HT-29 (cell line): ENCODE measurements around the gene SLC17A9. TPM values are rescaled to one million over a fixed set of nuclear protein-coding genes. Genes with fewer than 3 reads are reported as not detected.

Experiments used
- DNase-seq: peaks from one replicate; pipeline ENCODE4 v3.0.0-alpha.2; 2015; ENCODE audit warnings: low spot score
- total RNA-seq: library from RNA; depleted of rRNA; stranded (reverse); fragments of >200 nt; shearing (Covaris generic); gene quantifications from 2 replicates; pipeline ENCODE4 v1.2.3, GENCODE V29; 2014

SLC17A9 gene
- total RNA-seq, 1 experiment from 2014 or later, result 127 TPM

GRCh38 chr20:62920039-62920645, 32.4 kb upstream of the SLC17A9 start:
- DNase-seq, result no peak

DNA sequence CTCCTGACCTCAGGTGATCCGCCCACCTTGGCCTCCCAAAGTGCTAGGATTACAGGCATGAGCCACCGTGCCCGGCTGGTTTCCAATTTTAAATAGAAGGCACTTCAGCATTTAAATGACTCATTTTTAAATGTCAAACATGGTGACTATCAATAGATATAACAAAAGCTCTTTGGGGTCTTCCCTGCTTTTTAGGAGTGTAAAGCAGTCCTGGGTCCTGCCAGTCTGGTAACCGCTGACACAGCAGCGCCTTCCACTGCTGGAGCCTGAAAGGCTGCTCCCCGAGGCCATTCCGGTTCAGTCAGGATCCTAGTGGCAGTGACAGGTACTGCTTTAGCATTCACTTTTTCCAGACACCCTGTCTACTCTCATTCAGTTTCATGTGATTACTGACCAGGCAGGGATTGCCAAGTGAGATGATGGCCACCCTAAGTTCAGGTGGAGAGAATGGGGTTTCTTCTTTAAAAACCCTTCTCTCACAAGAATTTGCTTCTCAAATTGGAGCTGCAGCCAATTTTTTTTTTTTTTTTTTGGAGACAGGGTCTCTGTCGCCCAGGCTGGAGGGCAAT, 31.3 kb upstream of the SLC17A9 start:
- DNase-seq, result peak; percentile 86

DNA sequence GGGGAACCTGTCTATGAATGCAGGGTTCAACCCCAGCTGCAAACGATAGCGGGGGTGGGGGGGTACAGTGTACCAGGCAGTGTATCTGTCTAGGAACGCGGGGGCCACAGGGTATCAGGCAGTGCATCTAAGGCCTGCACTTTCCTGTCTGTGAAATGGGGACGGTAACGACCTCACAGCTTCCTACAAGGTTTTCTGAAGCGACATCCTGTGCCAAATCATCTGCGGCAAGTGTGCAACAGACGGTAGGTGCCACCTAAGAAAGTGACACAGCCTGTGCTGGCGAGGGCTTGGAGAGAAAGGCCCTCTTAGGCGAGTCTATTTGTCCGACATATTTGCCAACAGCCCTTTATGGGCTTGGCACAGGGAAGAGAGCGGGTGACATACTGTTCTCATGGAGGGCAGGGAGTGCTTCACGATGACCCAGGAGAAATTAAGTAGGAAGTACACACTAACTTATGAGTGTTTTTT, 30.0 kb upstream of the SLC17A9 start:
- no peak for DNase-seq

GRCh38 chr20:62923059-62923668, 29.3 kb upstream of the SLC17A9 start:
- DNase-seq, result peak; percentile 78

GRCh38 chr20:62923669-62924441, 28.7 kb upstream of the SLC17A9 start:
- peak; percentile 42 for DNase-seq

DNA sequence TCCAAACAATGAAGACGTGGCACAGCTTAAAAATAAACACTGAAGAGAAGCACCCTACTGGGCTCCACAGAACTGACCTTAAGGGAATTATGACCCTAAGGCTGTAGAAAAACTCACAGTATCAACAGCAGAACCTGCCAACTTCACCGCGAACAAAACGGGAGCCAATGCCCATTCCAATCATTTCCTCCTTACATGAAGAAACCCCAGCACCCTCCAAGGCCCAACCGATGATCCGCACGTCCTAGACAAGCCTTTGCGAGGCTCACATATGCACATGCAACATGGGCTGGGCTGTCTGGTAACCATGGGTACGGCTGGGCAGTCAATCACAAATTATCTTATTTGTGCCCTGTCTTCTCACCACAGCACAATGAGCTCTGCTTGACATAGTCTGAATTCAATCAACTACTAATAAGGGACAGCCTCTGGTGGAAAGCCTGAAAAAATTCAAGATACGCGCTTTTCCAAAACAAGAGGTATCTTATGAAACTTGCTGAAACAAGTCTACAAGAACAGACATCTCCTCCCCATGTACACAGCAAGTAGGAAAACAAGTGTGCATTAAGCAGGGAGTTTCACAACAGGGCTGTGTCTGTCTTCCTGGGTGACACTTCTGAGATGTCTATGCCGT, 27.9 kb upstream of the SLC17A9 start:
- DNase-seq, result peak; percentile 71

GRCh38 chr20:62925076-62925419, 27.5 kb upstream of the SLC17A9 start:
- peak; percentile 75 for DNase-seq

GRCh38 chr20:62925420-62926228, 26.9 kb upstream of the SLC17A9 start:
- no peak for DNase-seq

DNA sequence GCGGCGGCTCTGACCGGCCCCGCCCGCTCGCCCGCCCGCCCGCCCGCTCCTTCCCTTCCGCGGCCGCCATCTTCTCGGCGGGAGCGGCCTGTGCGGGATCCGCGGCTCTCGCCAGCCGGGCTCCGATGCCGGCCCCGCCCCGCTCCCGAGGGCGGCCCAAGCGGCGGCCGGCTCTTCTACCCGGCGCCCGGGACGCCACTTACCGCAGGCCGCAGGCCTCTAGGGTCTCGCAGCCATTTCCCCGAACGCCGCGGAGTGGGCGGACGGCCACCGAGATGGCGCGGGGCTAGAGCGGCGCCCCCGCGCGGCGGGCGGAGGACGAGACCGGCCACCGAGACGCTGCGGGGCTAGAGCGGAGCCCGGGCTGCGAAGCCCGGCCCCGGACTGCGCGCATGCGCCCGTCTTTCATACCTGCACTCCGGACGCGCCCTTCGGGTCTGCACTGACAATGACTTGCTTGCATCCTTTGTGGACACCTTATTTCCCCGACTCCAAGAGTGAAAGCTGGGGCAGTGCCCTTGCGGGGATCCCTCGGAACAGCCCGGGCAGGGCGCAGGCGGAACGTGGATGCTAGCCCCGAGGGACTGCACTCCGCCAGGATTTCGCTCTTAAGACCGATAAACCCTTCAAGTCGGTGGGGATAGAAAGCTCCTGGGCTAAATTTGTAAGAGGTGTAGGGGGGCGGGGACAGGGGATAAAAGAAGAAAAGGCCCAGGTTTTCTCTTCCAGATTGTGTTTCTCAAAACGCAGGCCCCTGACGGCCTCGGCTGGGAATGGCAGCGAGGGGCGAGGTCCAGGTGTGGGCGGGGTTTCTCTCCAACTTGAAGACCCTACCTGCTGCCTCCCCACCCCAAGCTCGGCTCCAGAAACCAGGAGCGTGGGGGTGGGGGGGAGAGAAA, 26.0 kb upstream of the SLC17A9 start, which contains the start of gene DIDO1:
Gene DIDO1, minus strand, starts transcription at position 277 of the 899 bp plus-strand sequence.
- peak; percentile 96 for DNase-seq

DNA sequence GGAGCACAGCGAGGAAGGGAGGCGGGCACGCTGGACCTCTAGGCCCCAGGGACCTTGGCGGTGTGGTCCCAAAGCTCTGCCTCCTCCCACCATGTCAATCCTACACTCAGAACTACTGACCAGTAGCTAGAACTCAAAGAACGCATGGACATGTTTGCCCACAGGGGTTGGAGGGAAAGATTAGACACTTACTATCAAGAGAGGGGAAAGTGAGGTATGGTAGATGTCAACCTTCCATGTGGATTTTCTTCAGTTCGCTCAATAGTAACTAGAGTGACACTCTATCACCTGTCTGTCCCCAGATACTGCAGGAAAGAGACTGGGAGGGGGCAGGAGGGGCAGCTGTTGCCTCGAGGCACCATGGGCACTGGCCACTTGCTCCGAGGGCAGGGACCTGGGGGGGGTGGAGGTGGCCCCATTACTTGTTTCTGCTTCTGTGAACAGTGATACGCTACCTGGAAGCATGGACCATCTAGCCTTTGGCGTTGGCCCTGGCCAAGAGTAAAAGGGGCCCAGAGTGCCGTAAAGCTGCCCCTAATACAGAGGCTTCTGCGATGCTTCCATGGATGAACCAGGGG, 25.3 kb upstream of the SLC17A9 start:
- no peak for DNase-seq

DNA sequence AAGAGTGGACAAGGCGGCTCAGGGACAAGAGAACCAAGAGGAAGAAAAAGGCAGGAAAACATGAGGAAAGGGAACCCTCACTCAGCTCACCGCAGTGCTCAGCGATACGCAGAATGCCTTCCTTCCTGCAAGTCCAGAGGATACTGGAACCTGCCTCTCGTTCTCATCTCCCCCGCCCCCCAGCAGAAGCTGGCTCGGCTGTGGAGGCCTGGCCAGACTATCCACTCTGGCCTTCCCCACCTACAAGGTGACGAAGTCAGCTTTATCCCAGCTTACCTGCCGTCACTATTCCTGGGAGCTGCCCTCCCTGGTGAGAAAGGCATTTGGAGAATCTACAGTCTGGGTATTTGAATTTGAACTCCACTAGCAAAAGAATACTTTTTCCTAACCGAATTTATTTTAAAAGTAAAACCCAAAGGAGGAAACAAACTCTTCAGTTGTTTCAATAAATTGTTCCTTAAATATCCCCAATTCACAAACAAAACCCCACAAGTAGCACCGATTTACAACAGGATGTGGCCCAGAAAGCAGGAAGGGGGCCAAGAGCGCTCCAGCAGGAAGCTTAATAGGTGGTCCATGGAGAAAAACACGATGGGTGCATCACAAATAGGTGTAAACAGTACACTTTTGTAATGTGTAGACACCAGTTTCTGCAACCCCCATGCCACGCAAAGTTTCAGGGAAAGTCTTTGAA, 24.1 kb upstream of the SLC17A9 start:
- no peak for DNase-seq

DNA sequence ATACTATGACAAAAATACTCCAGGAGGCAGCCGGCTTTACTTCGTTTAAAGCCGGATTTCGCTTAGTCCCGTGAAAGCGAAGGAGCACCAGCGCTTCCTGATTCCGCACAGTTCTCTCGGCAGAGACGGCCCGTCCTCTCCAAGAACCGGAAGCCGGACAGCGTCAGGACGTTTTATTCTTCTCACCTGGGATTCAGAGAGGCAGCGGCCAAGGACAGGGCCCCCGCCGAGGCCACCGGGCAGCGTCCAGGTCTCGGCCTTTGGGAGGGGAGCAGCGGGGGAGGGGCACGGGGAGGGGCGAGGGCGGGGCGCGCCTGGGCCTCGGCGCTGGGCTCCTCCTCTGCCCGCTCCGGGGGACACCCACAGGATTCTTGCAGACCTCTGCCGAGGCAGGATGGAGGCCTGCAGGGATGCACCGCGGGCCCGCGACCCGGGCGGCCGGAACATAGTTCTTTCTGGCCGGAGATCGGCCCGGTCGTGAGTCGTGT, 23.4 kb upstream of the SLC17A9 start:
- DNase-seq, result peak; percentile 85

GRCh38 chr20:62931464-62931863, 21.0 kb upstream of the SLC17A9 start:
- DNase-seq, result no peak

- DNase-seq, result no peak
Observed at GRCh38 chr20:62933966-62934365, 18.5 kb upstream of the SLC17A9 start.

DNA sequence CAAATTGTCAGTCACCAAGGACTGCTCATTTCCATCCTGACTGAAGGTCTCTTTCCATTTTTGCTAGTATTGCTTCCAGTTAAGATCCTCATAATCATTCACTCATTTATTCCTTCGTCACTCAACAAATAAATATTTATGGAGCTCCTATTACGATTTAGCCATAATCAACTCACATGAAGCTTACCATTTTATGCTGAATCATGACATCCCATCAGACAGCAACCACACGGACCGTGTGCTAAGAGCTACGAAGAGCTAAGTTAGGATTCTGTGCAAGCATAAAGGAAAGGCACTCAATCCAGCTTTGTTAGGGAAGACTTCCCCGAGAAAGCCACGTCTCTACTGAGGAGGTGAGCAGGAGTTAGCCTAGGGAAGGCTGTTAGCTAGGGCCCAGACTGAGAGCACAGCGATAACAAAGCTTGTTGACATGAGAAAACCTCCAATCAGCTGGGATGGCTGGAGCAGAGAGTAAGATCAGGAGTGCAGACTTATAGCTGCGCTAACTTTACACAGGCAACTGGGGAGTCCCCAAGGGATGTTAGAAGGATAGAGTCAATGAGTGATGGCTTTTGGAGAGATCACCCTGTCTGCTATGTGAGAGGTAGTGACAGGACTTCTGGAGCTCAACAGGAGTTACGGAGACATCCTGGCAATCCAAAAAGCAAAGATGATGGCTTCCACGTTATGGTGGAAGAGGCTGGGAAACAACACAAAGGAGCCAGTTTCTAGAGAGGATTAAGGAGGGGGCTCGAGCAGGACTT, 17.1 kb upstream of the SLC17A9 start:
- no peak for DNase-seq

- DNase-seq, result no peak
Observed at GRCh38 chr20:62935968-62936585, 16.4 kb upstream of the SLC17A9 start.

- peak; percentile 99 for DNase-seq
Observed at GRCh38 chr20:62937268-62938104, 15.0 kb upstream of the SLC17A9 start.
